G401 (cell line): ENCODE data around the gene TUBGCP5. TPM values are rescaled to one million over a fixed set of nuclear protein-coding genes. Genes with fewer than 3 reads are reported as not detected.

Experiments
- DNase-seq: peaks from one replicate; pipeline ENCODE4 v3.0.0-alpha.2; 2015; ENCODE audit warnings: low spot score
- in situ Hi-C: cut with HindIII; loops from 2 replicates; pipeline ENCODE4 v1.10.0; 2016; ENCODE audit warnings: low sequenced_read_pairs, mixed read lengths
- total RNA-seq: library from RNA; depleted of rRNA; stranded (reverse); fragments of >200 nt; shearing (Covaris generic); gene quantifications from 2 replicates; pipeline ENCODE4 v1.2.3, GENCODE V29; 2014; rRNA removed

Gene TUBGCP5
- total RNA-seq, 1 experiment from 2014 or later = 26.3 TPM

- in situ Hi-C loops = no loop called here
- DNase-seq = no peak
Observed at GRCh38 chr15:22958487-22959280, 80.7 kb downstream of the TUBGCP5 start.

DNA sequence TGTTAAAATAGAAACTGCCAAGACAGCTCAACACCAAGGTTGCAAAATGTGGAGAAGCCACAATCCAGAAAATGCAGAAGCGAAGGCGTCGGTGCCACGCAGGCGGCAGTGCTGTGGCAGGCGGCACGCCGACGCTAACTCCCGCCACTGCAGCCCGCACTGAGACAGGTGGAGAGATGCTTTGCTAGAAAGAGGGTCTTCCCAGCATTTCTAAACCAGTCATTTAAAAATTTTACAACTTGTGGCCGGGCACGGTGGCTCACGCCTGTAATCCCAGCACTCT, 82.5 kb downstream of the TUBGCP5 start:
- in situ Hi-C loops = no loop called here
- no peak for DNase-seq

DNA sequence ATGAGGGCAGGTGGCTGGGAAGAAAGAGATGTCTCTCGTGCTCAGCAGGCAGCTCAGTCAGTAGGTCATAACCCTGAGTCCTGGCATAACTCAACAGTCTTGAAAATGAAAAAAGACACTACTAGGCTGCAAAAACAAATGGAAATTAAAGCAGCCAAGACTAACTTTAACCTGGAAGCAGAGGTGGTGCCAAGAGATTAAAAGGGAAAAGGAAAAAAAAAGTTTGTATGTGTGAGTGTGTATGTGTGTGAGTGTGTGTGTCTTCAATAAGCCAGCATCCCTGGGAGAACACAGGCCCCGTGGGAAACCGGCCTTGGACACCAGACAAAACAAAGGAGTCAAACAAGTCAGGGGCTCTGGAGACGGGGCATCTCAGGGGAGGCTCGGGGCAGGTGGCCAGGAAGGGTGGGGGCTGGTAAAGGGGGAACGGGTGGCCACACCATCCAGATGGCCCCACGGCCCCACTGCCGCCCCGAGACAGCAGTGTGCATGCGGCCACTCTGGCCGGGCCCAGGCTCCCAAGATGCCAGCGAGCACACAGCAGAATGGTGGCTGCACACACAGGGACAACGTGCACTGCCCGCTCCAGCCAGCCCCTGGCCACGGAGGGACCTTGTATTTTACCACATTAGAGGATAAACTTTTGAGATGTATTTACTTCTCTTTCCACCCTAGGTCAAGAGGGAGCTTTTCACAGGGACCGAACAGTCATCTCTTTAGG, 83.0 kb downstream of the TUBGCP5 start:
- no peak for DNase-seq
- in situ Hi-C loops = no loop called here

DNA sequence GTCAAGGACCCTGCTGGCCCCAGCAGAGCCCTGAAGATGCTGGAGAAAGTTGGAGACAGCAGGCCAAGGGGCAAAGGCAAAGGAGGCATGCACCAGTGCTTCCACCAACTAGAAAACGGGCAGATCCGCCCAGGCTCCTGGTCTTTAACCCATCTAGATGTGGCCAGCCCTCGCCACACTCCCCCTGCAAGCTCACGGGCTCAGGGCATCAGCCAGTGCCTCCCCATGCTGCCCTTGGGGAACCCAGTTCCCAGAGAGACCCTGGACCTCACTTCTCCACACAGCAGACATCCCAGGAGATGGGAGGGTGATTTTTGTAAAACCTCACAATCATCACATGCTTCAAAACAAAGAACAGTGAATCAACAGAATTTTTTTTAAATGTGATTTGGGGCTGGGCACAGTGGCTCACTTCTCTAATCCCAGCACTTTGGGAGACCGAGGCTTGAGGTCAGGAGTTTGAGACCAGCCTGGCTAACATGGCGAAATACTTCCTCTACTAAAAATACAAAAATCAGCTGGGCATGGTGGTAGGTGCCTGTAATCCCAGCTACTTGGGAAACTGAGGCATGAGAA, 83.7 kb downstream of the TUBGCP5 start:
- in situ Hi-C loops = no loop called here
- no peak for DNase-seq

GRCh38 chr15:22954798-22955543, 84.4 kb downstream of the TUBGCP5 start:
- in situ Hi-C loops = no loop called here
- no peak for DNase-seq

DNA sequence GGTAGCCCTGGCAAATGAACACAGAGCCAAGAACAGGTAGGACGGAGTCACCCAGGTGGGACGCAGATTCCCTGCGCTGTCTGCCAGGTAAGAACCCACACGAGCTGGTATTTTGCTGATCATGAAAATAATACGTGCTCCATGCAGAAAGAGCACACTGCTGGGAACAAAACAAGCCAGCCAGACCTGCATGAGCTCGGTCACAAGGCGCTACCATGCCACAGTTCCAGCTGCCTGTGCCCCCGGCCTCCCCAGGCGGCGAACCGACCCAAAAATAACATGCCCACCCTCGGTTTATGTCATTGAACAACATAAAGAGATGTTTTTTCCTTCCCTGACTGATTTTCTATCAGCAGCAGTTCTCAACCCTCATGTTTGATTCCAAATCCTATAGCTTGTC, 85.0 kb downstream of the TUBGCP5 start:
- DNase-seq = no peak
- in situ Hi-C loops = no loop called here

- DNase-seq = peak; percentile 23
- in situ Hi-C loops = no loop called here
Observed at GRCh38 chr15:22952796-22953579, 86.4 kb downstream of the TUBGCP5 start.

DNA sequence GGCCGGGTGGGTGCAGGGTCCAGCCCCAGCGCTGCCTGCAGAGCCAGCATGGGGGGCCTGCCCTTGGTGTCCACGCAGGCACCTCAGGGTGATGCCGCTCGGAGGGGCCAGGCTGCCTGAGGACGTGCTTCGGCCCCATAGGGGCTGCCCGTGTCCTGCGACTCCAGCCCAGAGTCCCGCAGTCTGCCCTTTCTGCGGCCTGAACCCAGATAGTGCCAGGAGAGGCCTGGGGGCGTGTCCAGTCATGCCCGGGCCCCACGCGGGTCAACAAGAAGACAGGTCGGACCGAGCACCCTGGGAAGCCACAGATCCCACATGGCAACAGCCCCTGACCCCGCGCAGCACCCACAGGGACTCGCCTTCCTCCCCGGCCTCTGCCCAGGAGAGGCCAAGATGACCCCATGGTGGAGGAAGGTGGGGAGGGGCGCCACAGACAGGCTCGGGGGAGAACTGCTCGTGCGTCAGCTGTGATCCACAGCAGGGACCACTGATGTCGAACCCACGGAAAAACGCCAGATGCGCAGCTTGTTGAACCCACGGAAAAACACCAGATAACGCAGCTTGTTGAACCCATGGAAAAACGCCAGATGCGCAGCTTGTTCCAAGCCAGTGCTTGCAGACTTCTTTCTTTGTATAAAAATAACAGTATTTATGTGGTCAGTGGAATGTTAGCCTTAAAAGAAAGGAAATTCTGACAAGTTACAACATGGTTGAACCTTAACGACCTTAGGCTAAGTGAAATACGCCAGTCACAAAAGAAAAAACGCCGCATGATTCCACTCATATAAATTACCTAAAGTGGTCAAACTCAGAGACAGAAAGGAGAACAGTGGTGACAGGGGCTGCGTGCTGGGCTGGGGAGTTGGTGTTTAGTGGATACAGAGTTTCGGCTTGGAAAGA, 87.7 kb downstream of the TUBGCP5 start:
- in situ Hi-C loops = no loop called here
- DNase-seq = no peak

DNA sequence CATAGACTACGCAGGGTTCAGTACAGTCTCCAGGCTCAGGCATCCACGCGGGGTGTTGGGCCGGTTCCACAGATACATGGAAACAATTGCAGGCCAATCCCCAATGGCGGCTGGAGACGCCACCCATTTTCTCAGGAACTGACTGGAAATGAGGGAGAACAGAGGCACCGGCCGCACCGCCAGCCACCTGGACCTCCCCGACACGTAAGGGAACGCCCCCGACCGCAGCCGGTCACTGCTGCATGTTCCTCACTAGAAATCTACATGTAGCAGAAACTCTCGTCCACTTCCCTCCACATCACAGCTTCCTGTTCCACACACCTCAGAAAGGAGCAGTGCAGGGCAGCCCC, 88.4 kb downstream of the TUBGCP5 start:
- DNase-seq = no peak
- in situ Hi-C loops = no loop called here

GRCh38 chr15:22950256-22950990, 88.9 kb downstream of the TUBGCP5 start:
- DNase-seq = no peak
- in situ Hi-C loops = no loop called here

Other genes starting within 250 kb of the TUBGCP5 start
- gene NIPA2, start 200.9 kb downstream of the TUBGCP5 start, total RNA-seq = 115 and 137 TPM in 2 replicates
- gene CYFIP1, start 59.2 kb downstream of the TUBGCP5 start, total RNA-seq = 76.1 and 101 TPM in 2 replicates
- gene GOLGA6L1, start 97.3 kb upstream of the TUBGCP5 start, total RNA-seq = not detected in 2 replicates